NCI-H2081 treated with DMSO at 0.1 percent for 48 hours (cell line): Measurements from ENCODE around the gene ZBTB38.

ENCODE experiments used
- DNase-seq: peaks from one replicate; lab custom pipeline; 2025; lab: John Stamatoyannopoulos, UW

The ZBTB38 gene

DNA sequence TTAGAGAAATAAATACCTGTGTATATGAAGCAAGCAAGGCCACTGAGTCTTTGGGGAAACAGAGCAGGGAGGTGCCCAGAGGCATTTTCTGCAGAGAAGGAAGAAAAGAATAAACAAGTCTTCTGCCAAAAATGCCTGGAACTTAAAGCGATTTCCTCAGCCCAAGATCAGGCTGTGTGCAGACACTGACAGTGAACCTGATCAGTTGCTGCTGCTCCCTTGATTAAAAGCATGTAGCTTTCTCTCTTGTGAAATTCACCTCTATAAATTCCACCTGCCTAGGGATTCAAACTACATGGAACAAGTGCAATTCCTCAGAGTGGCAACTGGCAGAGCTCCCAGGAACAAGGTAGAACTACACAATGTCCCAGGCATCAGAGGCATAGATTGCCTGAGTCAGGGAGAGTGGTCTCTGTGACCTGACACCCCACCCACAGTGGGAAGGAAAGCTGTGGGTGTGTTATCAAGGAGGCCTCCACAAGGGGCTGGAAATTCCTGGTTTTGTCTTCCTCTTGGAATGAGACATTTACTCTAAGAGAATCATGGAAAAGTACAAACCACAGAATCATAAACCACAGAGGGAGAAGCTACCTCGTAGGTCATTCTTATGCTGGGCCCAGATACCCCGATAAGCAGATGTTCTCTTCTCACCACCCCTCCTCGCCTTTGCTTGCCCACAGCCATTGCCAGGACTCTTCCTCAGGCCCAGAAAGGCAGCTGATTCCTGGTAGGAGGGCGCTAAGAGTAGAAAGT lies 1.8 kb upstream of the ZBTB38 start:
- no peak for DNase-seq

DNA sequence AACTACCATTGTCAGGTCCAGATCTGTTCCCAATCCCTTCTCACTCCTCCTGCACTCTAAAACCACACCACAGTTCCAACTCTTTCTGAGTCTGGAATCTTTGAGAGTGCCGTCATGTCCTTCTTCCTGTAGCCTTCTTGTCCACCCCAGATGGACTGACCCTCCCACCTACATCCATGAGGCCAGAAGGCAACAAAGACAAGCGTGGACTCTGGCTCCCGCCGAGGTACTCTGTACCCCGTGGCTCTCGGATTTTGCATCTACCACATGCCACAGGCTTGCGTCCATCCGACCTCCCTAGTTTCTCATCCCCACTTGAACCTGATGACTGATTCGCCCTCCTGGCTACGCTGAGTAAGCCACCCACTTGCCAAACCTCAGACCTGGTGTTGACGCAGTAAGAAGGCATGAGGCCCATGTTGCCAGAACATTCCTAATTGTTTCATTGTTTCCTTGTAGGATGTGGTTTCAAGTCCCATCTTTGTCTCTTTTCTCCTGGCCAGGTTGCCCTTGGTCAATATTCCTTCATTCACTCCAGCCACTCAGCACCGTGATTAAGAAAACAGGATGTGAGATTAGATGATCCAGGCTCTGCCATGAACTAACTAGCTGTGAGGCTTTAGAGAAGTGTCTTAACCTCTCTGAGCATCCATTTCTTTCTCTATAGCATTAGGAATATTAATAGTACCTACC lies 1.1 kb upstream of the ZBTB38 start:
- no peak for DNase-seq

DNA sequence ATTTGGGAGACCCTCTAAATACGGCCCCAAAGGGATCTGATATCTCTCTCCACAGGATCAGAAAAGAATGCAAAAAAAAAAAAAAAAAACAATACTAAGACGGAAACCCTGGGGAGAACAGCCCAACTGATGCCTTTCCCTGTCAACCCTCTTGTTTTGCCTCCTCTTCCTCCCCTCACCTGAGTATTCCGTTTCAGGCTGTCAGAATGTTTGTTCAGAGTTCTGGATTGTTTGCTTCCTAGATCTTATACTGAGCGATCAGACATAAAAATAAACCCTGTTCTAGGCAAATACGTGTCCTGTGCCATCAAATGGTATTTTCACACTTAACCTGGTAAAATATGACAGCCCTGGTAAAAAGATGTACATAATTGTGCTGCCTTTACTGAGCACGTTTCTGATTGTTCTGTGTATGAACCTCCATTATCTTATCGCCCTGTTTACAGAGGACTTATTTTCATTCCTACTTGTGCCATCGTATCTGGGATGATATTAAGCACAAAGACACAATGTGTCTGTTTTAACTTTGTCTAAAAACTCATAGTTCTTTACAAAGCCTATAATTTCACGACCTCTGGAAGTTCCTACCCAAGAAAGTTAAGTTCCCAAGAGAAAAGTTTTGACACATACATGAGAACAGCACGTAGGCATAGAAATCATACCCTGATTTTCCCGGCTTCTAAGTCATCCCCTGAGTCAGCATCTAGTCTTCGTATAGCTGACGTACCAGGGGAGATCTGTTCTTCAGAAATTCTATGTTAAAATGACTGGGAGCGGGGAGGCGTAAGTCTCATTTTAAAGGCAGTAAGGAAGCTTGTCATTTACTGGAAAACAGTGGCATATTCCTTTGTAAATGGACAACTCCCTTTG lies 856 bp downstream of the ZBTB38 start:
- no peak for DNase-seq

DNA sequence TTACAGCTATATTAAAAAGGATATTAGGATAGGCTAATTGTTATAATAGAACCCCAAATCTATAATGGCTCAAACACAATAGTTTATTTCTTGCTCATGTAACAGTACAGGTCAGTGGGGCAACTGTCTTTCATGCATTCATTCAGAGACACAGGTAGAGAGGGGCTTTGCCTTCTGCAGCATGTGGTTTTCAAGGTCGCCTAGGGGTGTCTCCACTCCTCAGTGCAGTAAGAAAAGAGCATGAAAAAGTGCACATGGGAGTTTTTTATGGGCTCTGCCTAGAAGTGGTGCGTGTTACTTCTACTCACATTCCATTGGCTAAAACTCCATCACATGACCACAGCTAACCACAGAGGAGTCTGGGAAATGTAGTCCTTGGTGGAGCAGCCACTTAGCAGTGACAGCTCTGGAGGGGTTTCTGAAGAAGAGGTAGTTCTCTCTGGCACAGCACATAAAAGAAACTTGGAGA lies 1.8 kb downstream of the ZBTB38 start:
- DNase-seq: no peak

DNA sequence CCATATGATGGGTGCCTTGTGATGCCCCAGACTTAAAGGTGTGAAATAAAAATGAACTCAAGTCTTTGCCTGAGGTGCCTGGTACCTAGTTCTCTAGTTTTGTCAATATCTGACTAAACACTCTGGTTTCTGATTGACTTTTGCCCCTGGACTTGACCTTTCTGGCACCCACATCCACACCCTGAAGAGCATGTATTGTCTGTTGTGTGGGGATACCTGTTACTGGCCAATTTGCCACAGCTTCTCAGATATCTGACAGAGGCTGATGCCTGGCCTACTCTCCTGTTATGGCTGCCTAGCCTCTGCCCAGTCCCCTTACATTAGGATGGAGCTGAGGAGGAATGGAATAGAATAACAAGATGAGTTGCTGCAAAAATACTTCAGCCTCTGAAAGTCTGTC lies 3.6 kb downstream of the ZBTB38 start:
- no peak for DNase-seq

DNA sequence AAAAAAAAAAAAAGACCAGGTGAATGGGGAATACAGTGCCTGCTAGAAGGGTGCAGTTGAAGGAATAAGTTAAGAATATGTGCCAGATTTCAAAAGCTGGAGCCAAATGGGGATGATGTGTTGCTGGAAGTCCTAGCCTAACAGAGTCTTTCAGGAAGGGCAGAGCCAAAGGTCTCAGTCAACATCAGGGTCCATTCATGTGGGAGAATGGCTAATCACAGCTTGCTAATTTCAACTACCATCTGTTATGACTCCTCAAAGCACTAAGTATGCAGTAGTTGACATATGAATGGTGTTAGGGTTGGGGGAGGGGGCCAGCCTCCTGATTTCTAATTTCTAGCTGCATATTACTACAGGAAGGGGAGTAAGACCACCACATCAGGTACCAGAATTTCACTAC lies 4.4 kb downstream of the ZBTB38 start:
- no peak for DNase-seq

DNA sequence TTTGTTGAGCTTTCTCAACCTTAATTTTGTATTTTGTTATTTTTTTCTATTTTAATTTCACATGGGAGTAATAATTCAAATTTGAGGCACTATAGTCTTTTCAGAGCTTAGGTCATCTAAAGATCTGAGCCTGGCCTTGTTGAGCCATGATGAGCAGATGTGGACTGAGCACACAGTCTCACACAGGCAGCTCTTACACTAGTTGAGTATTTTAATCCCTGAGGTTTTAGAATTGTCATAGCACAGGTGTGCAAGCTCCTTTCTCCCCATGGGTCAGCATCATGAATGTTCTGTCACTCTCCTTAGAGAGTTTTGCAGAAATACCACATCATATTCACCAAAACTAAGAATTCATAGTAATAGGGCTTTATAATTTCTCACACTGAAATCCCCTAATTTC lies 4.9 kb downstream of the ZBTB38 start:
- DNase-seq: no peak

DNA sequence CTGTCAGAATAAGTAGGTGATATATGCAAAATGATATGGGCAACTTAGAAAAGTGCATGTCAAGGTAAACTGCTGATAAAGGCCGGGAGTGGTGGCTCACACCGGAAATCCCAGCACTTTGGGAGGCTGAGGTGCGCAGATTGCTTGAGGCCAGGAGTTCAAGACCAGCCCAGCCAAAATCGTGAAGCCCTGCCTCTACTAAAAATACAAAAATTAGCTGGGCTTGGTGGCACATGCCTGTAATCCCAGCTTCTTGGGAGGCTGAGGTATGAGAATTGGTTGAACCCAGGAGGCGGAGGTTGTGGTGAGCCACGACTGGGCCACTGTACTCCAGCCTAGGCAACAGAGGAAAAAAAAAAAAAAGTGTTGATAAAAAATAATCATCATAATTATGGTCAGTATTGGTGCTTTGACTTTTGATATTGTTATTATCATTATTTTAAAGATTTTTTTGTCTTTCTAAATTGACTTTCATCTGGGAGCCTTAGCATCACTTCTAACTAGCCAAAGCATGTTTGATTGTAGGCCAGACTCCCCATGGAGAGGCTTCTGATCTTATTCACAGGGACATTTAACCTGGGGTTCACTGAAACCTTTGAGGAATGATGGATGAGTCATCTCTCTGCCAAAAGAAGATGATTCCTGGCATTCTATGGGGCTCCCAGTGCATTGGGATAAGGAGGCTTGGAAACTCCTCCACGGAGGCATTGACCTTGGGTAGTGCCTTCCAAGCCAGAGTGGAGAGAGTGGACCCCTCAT lies 5.6 kb downstream of the ZBTB38 start:
- no peak for DNase-seq

DNA sequence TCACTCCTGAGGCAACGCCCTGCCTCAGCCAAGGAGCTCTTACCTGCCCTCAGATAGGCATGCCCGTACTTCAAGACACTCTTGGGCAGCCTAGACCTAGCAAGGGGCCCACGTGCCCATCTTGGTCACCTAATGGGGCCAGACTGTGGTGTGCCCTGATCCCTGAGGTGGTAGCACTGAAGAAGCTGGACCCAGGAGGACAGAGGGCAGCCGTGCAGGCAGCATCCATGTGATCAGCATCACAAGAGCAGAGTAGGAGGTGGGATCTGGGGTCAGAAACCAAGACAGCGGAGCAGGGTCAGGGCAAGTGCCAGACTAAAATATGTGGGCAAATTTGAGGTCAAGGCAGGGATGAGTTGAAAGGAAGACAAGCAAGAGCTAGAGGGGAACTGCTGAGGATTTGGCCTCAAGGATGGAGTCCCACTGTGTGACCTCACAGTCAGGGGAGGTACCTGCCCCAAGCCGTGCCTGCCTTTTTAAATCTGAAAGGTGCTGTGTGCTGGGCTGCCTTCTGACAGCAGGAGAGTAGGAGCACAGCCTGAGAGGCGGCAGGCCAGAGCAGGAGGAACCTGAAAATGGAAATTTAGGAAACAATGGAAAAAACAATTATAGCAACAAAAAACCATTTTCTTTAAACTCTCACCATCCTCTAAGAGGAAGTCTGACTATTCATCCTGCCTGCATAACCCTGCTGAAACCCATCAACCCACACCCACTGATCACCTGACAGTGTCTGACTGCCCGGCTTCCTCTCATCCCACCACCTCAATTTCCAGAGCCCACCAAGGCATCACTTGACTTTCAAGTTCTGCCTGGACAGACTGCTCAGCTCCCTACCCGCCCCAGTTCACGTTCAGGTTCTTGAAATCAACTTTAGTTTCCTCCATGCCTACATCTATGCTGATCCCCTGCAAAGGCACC lies 7.3 kb downstream of the ZBTB38 start:
- DNase-seq: no peak

DNA sequence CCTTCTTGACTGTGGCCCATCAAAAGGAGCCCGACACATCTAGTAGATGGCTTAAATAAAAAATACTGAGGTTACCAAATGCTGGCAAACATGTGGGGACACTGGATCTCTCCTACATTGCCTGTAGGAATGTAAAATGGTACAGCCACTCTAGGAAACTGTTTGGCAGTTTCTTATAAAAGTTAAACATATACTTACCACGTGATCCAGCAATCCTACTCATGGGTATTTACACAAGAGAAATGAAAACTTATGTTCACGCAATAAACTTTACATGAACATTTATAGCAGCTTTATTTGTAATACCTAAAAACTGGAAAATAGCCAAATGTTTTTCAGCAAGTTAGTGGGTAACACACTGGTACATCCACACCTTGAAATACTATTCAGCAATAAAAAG lies 9.1 kb downstream of the ZBTB38 start:
- DNase-seq: no peak

DNA sequence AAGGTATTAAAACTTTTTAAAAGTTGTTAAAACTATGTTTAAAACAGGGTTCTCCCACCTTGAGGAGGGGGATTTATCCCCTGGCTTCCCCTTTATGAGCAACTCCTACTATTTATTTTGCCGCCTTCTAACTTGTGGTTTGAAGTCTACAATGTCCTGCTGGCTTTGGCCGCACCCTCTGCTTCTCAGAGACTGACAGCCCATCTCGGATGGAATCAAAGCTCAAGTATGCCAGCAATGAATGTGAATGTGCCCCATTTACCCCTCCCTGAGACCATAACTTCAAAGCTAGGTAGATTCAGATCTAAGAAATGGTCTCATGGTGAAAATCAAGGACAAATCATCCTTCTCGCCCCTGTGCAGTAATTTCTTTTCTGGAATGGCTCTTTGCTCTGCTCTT lies 10.3 kb downstream of the ZBTB38 start:
- no peak for DNase-seq

DNA sequence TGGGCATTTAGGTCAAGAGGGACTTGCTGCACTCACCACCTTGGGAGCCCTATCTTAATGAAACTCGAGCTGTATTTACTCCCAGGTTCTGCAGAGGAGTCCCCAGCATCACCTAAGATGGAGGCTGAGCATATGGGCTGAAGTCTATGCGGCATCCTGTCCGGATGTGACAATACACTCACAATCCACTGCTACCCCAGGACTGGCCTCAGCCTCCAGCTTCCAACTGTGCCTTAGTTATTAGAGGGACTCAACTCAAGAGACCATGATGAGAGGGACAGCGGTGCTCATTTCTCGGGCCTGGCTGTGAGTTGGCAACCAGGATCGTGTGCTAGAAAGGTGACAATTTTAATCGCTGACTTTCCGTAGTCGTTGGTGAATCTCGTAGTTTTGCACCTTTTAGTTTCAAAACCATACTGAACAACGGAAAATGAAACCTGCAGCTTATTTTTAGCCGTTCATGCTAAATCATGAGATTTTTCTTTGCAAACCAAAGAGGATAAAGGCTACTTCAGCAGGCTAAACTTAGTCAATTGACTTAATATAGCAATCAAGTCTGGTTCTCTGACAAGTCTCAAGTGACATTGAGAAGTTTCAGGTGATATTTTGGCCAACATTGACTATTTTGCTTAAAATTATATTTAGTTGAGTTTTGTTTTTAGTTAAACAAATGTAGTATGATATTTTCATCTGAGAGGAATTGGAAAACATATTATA lies 11.1 kb downstream of the ZBTB38 start:
- DNase-seq: no peak

DNA sequence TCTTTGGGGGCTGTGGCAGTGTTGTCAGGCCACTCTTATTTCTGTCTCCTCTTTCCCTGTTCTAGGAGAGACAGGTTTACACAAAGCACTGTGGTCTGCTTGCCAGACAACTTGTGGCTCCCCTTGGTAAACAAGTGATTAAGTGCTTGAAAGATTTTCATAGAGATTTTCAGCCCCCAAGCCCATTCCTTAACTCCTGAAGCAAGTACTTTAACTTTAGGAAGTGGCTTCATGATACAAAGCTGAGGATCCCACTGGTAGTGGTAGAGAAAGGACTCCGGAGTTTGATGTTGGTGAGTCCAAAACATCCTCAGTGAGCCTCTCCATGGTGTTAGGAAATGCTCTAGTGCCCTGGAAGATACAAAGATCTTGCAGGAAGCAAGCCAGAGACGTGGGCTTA lies 12.0 kb downstream of the ZBTB38 start:
- DNase-seq: no peak

DNA sequence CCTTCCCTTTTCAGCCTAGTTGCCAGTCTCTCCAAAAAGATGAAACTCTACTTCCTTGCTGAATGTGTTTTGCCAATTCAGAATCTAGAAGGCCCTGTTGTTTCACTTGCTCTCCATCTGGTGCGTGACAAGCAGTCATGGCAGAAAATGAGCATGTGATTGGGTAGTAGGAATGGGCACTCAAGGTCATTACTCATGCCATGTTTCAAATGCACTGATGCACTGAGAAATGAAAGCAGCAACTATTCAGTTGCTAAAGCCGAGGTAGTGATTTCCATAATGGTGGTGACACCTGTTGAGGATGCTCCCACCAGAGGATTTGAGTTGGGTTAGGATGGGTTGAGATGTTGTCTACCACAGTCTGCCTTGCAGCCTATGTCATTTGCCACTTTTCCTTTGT lies 12.7 kb downstream of the ZBTB38 start:
- no peak for DNase-seq

DNA sequence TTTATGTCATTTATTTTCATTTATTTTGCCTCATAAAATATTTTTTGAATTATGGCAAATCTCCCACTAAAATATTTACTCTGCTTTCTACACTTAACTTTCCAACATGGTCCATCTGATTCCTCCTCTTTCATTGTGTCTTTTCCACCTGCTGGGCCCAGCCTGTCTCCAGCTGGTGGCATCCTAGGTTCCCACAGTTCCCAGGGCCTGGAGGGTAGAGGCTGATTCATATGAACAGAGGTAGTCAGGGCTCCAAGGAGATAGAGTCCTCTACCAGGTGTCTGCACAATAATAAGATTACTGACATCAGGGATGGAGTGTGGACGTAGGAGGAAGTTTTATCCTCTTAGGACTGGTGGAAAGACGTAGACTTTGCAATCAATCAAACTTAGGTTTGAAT lies 14.3 kb downstream of the ZBTB38 start:
- no peak for DNase-seq

DNA sequence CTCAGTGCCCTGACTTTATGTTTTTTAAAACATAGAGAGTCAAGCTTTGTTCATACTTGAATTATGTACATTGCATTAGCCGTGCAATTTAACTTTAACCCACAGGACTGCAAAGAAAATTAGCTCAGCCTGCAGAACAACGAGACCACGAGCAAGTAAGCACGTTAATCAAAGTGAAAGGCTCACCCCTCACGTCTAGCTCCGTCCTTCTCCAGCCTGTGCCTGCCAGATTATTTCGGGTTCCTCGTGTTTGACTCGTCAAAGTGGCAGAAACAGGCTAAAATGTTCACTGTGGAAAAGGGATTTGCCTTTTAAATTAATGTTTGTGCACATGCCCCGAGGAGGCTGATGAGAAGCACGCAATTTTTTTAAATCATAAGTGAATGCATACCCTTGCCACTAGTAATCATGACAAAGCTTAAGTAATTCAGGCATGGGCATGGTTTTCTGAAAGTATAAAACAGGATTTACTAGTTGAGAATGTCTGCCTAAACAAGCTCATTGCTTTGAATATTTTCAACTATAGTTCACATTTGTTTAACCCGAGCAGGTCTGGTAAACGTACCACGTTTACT lies 15.3 kb downstream of the ZBTB38 start:
- peak; percentile 47 for DNase-seq

DNA sequence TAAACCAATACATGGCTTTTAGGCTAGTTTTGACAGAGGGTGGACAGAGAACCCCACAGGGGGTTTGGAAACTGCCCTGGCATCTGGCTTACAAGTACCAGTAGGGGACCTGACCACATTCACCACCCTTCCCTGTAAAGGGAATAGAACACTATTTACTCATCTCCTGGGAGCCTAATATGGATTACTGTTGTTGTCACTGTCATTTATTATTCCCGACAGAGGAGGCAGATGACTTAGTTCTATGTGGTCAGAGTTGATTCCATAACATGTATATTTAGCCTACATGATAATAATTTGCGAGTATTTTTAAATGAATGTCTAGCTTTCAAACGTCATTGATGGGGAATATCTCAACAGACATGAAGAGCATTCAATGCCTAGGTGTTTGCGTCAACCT lies 15.9 kb downstream of the ZBTB38 start:
- peak; percentile 77 for DNase-seq

DNA sequence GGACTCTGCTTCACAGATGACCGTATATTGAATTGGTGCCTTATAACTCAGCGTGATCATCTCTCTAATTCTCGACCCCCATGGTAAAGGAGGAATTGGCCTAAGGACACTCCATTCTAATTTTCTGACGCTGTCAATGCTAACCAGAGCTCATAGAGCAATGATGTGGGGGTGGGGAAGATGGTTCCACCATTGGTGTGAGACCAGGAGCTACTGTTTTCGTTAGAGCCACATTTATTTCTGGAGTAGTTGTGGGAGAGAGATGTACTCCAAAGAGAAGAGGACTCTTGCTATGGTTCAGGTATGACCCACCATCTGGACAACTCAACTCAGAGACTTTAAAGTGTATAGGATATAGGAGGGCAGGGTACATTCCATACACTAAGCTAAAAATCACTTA lies 16.3 kb downstream of the ZBTB38 start:
- no peak for DNase-seq

DNA sequence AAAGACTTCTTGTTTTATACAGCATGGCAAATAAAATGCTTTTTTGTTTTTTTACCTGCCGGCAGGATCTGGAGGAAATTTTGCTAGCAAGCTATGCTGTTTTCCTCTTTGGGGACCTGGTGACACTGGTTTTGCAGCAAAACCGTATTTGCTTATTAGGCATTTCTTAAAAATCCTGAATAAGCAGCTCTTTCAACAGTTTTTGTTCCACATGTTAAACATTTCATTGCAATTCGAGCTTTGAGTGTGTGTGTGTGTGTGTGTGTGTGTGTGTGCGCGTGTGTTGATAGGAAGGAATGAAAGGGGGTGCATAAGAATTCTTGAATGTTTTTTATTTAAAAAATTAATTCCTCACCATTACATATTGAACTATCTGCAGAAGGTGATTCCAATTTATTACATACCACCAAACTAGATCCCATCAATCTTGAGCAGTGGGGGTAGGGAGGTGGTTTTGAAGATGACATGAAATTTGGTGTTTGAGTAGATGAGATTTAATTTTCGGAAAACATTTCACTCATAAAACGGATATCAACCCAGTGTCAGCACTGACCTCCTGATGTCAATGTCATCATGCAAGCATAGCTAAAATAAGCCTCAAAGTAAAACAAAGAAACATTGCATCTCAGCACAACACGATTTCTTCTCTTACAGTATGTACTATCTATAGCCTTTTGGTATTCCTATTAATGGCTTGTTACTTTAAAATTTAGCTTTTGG lies 17.3 kb downstream of the ZBTB38 start:
- no peak for DNase-seq
